HepG2 (cell line): ENCODE results near the gene TCF25. TPM values are rescaled to one million over a fixed set of nuclear protein-coding genes. Genes with fewer than 3 reads are reported as not detected.

ENCODE experiments used
- ATAC-seq: fragments of 200-7000 bp; cut with Tn5 transposase; 3 replicates; pipeline ENCODE4 v1.9.1; 2020; ENCODE audit warnings: mild to moderate bottlenecking, moderate library complexity
- BruUV-seq: library from RNA; stranded (reverse); fragments of 400-500 nt; replicated peaks from 2 replicates; lab custom pipeline; 2021; lab: Mats Ljungman, UMichigan
- CTCF ChIA-PET: fragments of 300-600 bp; formaldehyde crosslinking; extraction: SDS; loops from one replicate; lab custom pipeline; 2021; ENCODE audit warnings: low total read pairs, inconsistent platforms, low intra/inter-chr PET ratio; lab: Yijun Ruan, JAX
- POLR2A ChIA-PET: fragments of 350-600 bp; sonication (Branson Sonifier 250); formaldehyde crosslinking; loops from one replicate; lab custom pipeline; 2020; ENCODE audit warnings: antibody characterized with exemption, inconsistent platforms; lab: Yijun Ruan, JAX
- DNase-seq: peaks from one replicate; pipeline ENCODE4 v3.0.0-alpha.2; 2015; ENCODE audit warnings: low spot score
- FAIRE-seq: peaks from 3 replicates; lab custom pipeline; 2011; peaks lifted over from hg19 to GRCh38; lab: Jason Lieb, UNC
- H2AFZ ChIP-seq: one replicate; pipeline ENCODE4 v1.6.1; 2011; ENCODE audit warnings: low read length, inconsistent platforms
- H3K27ac ChIP-seq: fragments of 300-600 bp; 3 replicates; pipeline ENCODE4 v1.8.0; 2011; ENCODE audit warnings: mixed run types, mild to moderate bottlenecking, mixed read lengths, low read length, inconsistent platforms; ENCODE audit not compliant: insufficient read depth; ENCODE audit errors: extremely low read length
- H3K27me3 ChIP-seq, 2 experiments: fragments of 200-600 bp in 1 of 2; 2 replicates in 1 of 2; 3 replicates in 1 of 2; pipeline versions ENCODE4 v1.6.0 to v1.8.0; 2011; ENCODE audit warnings: low read length in 2 of 2, mild to moderate bottlenecking in 2 of 2, moderate library complexity in 2 of 2, inconsistent platforms in 1 of 2; ENCODE audit not compliant: insufficient read depth in 2 of 2, control insufficient read depth in 1 of 2
- H3K36me3 ChIP-seq, 2 experiments: fragments of 200-600 bp in 1 of 2; replicated peaks in 1 of 2; 2 replicates in 1 of 2; 3 replicates in 1 of 2; pipeline versions ENCODE4 v1.5.1 to v1.8.0; 2011; ENCODE audit warnings: low read length in 2 of 2, inconsistent platforms in 1 of 2; ENCODE audit not compliant: insufficient read depth in 2 of 2, control insufficient read depth in 1 of 2
- H3K4me1 ChIP-seq: 2 replicates; pipeline ENCODE4 v1.5.1; 2012; ENCODE audit warnings: low read length, inconsistent platforms; ENCODE audit not compliant: insufficient read depth
- H3K4me2 ChIP-seq: 2 replicates; pipeline ENCODE4 v1.6.0; 2011; ENCODE audit warnings: low read depth, low read length, inconsistent platforms
- H3K4me3 ChIP-seq, 3 experiments: fragments of 200-600 bp in 1 of 3; sonication (generic), shearing (Covaris generic) in 1 of 3; replicated peaks in 1 of 3; 2 replicates each; pipeline ENCODE4 v1.5.1; 2011 to 2016; ENCODE audit warnings: low read length in 3 of 3, inconsistent platforms in 2 of 3, low read depth in 2 of 3, mild to moderate bottlenecking in 2 of 3, control low read depth in 1 of 3, mixed read lengths in 1 of 3; ENCODE audit not compliant: insufficient read depth in 1 of 3
- H3K79me2 ChIP-seq: one replicate; pipeline ENCODE4 v1.6.1; 2011; ENCODE audit warnings: low read length, inconsistent platforms; ENCODE audit not compliant: insufficient read depth
- H3K9ac ChIP-seq: 2 replicates; pipeline ENCODE4 v1.6.0; 2011; ENCODE audit warnings: mild to moderate bottlenecking, low read depth, low read length, inconsistent platforms; ENCODE audit not compliant: insufficient read depth
- H3K9me3 ChIP-seq: 2 replicates; pipeline ENCODE4 v1.5.1; 2012; ENCODE audit warnings: mild to moderate bottlenecking, low read length
- H4K20me1 ChIP-seq: 2 replicates; pipeline ENCODE4 v1.6.0; 2011; ENCODE audit warnings: inconsistent platforms, mild to moderate bottlenecking, low read length, moderate library complexity; ENCODE audit not compliant: insufficient read depth
- AGO2 ChIP-seq: fragments of 200-400 bp; formaldehyde crosslinking; optimal IDR thresholded peaks from 2 replicates; pipeline ENCODE3; 2017; ENCODE audit warnings: mild to moderate bottlenecking, low read depth, low read length, moderate library complexity
- BORCS8-MEF2B ChIP-seq: sonication (generic); formaldehyde crosslinking; IDR thresholded peaks from 2 replicates; pipeline ENCODE4 v1.8.0; 2022; ENCODE audit warnings: mild to moderate bottlenecking, missing genetic modification reagents
- CC2D1A ChIP-seq: sonication (generic); formaldehyde crosslinking; IDR thresholded peaks from 2 replicates; pipeline ENCODE4 v1.8.1; 2023; ENCODE audit warnings: mild to moderate bottlenecking, missing genetic modification reagents
- EP300 ChIP-seq, 3 experiments: sonication (generic) in 1 of 3; formaldehyde crosslinking in 1 of 3; IDR thresholded peaks; 2 replicates each; pipeline versions ENCODE4 v1.5.1 to v1.6.1; 2011 to 2020; ENCODE audit warnings: low read depth in 2 of 3, low read length in 2 of 3, borderline replicate concordance in 1 of 3, improper control_type of control experiment in 1 of 3, mild to moderate bottlenecking in 1 of 3, missing genetic modification reagents in 1 of 3, moderate library complexity in 1 of 3
- JUNB ChIP-seq: sonication (generic); formaldehyde crosslinking; IDR thresholded peaks from 2 replicates; pipeline ENCODE4 v1.8.0; 2022; ENCODE audit warnings: missing genetic modification reagents, mild to moderate bottlenecking, borderline replicate concordance
- NCOA5 ChIP-seq: sonication (generic); formaldehyde crosslinking; IDR thresholded peaks from 2 replicates; pipeline ENCODE4 v1.4.0; 2020; ENCODE audit warnings: missing genetic modification reagents
- NFE2L1 ChIP-seq: sonication (generic); formaldehyde crosslinking; IDR thresholded peaks from 2 replicates; pipeline ENCODE4 v1.4.0; 2020; ENCODE audit warnings: missing genetic modification reagents, mild to moderate bottlenecking, borderline replicate concordance
- POLR2A ChIP-seq, 2 experiments: IDR thresholded peaks; 2 replicates each; pipeline ENCODE4 v1.6.1; 2011; ENCODE audit warnings: low read depth in 2 of 2, low read length in 2 of 2, mild to moderate bottlenecking in 1 of 2, moderate library complexity in 1 of 2; ENCODE audit not compliant: insufficient read depth in 1 of 2
- RXRA ChIP-seq: sonication (generic); formaldehyde crosslinking; IDR thresholded peaks from 2 replicates; pipeline ENCODE4 v1.5.1; 2020; ENCODE audit warnings: missing genetic modification reagents
- THRA ChIP-seq: sonication (generic); formaldehyde crosslinking; IDR thresholded peaks from 2 replicates; pipeline ENCODE4 v1.4.0; 2020; ENCODE audit warnings: missing genetic modification reagents, borderline replicate concordance
- ZNF235 ChIP-seq: sonication (generic); formaldehyde crosslinking; IDR thresholded peaks from 2 replicates; pipeline ENCODE4 v1.8.1; 2023; ENCODE audit warnings: mild to moderate bottlenecking, missing genetic modification reagents, borderline replicate concordance
- ZNF431 ChIP-seq: sonication (generic); formaldehyde crosslinking; IDR thresholded peaks from 2 replicates; pipeline ENCODE4 v1.9.0; 2022; ENCODE audit warnings: missing genetic modification reagents, low read depth, mild to moderate bottlenecking, borderline replicate concordance
- ZNF543 ChIP-seq: sonication (generic); formaldehyde crosslinking; IDR thresholded peaks from 2 replicates; pipeline ENCODE4 v1.4.0; 2020; ENCODE audit warnings: mild to moderate bottlenecking, missing genetic modification reagents
- ZNF569 ChIP-seq: sonication (generic); formaldehyde crosslinking; IDR thresholded peaks from 2 replicates; pipeline ENCODE4 v1.5.0; 2020; ENCODE audit warnings: mild to moderate bottlenecking, missing genetic modification reagents, moderate library complexity, borderline replicate concordance
- ZSCAN20 ChIP-seq: sonication (generic); formaldehyde crosslinking; IDR thresholded peaks from 2 replicates; pipeline ENCODE4 v1.4.0; 2020; ENCODE audit warnings: missing genetic modification reagents, mild to moderate bottlenecking, borderline replicate concordance
- WGBS: methylation state at CpG from one replicate; pipeline ENCODE4 v1.1.6; 2017; ENCODE audit warnings: low lambda C conversion rate; 5-methylcytosine and 5-hydroxymethylcytosine counted together
- in situ Hi-C: cut with HindIII; loops from 2 replicates; pipeline ENCODE4 v1.10.0; 2017; ENCODE audit warnings: low pct_unique_long_range_greater_than_20kb; ENCODE audit not compliant: extremely low pct_ligation_motif_present
- intact Hi-C: fragments of 100-400 bp; cut with micrococcal nuclease; formaldehyde crosslinking; loops from one replicate; pipeline ENCODE4 v1.10.0; 2022; ENCODE audit not compliant: unreplicated experiment
- polyA plus RNA-seq, 8 experiments: library from polyadenylated mRNA; depleted of rRNA in 3 of 8; stranded (reverse) in 7 of 8; unstranded in 1 of 8; fragments of >200 nt; fragmentation: Illumina TruSeq in 4 of 8; extraction: Trizol in 4 of 8; gene quantifications; 2 replicates each; pipeline versions ENCODE4 v1.2.1 to v1.2.3, GENCODE V29; 2011 to 2016; ENCODE audit warnings: low read depth in 4 of 8, missing spikeins in 1 of 8, mixed read lengths in 1 of 8; ENCODE audit not compliant: insufficient read depth in 1 of 8
- total RNA-seq, 5 experiments: library from RNA; depleted of rRNA; stranded (reverse); fragments of >200 nt; fragmentation: Illumina TruSeq; extraction: Trizol; gene quantifications; 2 replicates each; pipeline ENCODE4 v1.2.3, GENCODE V29; 2016; ENCODE audit warnings: low read depth in 1 of 5

TCF25 gene
- total and polyA plus RNA-seq, 2 of the 13 experiments (the other 11 are each of a cell fraction or from before 2014, with no cell fraction given): 138 to 206 TPM

- H4K20me1 ChIP-seq: no peaks in the 10 kb centered on the region; the same call in 1 of the 2 replicates
- H3K36me3 ChIP-seq: peaks cover 36 to 73% of the 10 kb centered on the region in 2 experiments
- no peak for DNase-seq
- no peak overlapping the region for H3K9ac ChIP-seq
- ChIA-PET POLR2A (interaction anchor here (1.4 kb wide), 1 partner anchor 17 kb away, joined by 3 read pairs; no protein-coding TSS in a partner anchor), CTCF (no interaction called here)
- H3K27ac ChIP-seq: no peak overlapping the region
- no peaks in the 10 kb centered on the region for H3K9me3 ChIP-seq
- H3K4me2 ChIP-seq: no peak overlapping the region
- H3K79me2 ChIP-seq: no peaks in the 10 kb centered on the region
- no peak for FAIRE-seq
- H2AFZ ChIP-seq: no peak overlapping the region
- BruUV-seq: no TSS peak
- intact Hi-C loops: no loop called here
- in situ Hi-C loops: no loop called here
- no peaks in the 10 kb centered on the region for H3K27me3 ChIP-seq
- H3K4me1 ChIP-seq: no peaks in the 10 kb centered on the region
- WGBS: 98% methylated on average over 36 of the region's 36 CpGs
- TF ChIP-seq RXRA (CRISPR knock-in tag): 0 out of 2 replicates have a peak, but pooled peaks have one; percentile 16
- no peak for TF ChIP-seq EP300 (IDR thresholded peaks at IDR 0.05; ENCODE audit: low read depth in 2 of 2, low read length in 2 of 2)
- TF ChIP-seq EP300 (CRISPR knock-in tag; IDR thresholded peaks at IDR 0.05; ENCODE audit: borderline replicate concordance): no peak
- no peak for TF ChIP-seq THRA (CRISPR knock-in tag)
- no peak for TF ChIP-seq ZNF235 (CRISPR knock-in tag)
- TF ChIP-seq POLR2A (IDR thresholded peaks at IDR 0.05; ENCODE audit: insufficient read depth in 1 of 2, low read depth in 2 of 2, low read length in 2 of 2): 0 out of 4 replicates have a peak, but pooled peaks of 1 of the 2 experiments have one; percentile 22
- no peak for TF ChIP-seq ZNF431 (CRISPR knock-in tag)
- no peak for TF ChIP-seq CC2D1A
- no peak for TF ChIP-seq JUNB (CRISPR knock-in tag)
- TF ChIP-seq ZNF569 (CRISPR knock-in tag): no peak
- TF ChIP-seq ZSCAN20: no peak
- no peak for TF ChIP-seq ZNF543 (CRISPR knock-in tag)
- TF ChIP-seq NFE2L1 (CRISPR knock-in tag): no peak
- 0 out of 2 replicates have a peak, but pooled peaks have one; percentile 32 for TF ChIP-seq BORCS8-MEF2B (CRISPR knock-in tag)
- no peak for TF ChIP-seq NCOA5 (CRISPR knock-in tag)
- peak; percentile 74 for TF ChIP-seq AGO2
- ATAC-seq: no peak
- no peak overlapping the region for H3K4me3 ChIP-seq
Observed at GRCh38 chr16:89898201-89898967, 25.0 kb downstream of the TCF25 start.
